H1 (cell line): Measurements from ENCODE around the gene STX2. TPM values are rescaled to one million over a fixed set of nuclear protein-coding genes. Genes with fewer than 3 reads are reported as not detected.

ENCODE experiments used
- CTCF ChIA-PET: fragments of 300-600 bp; sonication (Branson Sonifier 250); formaldehyde crosslinking; loops from one replicate; lab custom pipeline; 2021; ENCODE audit not compliant: partially characterized antibody; lab: Charles Lee
- POLR2A ChIA-PET: fragments of 300-600 bp; sonication (Branson Sonifier 250); formaldehyde crosslinking; loops from one replicate; lab custom pipeline; 2021; ENCODE audit warnings: inconsistent platforms; ENCODE audit not compliant: partially characterized antibody; lab: Charles Lee
- DNase-seq, 2 experiments: peaks; one replicate each; pipeline versions ENCODE4 v3.0.0 to v3.0.0-alpha.2; 2010 to 2022; ENCODE audit warnings: low spot score in 2 of 2, low read depth in 1 of 2, mixed read lengths in 1 of 2
- FAIRE-seq: peaks from 2 replicates; lab custom pipeline; 2011; peaks lifted over from hg19 to GRCh38; lab: Jason Lieb, UNC
- H2AFZ ChIP-seq: 2 replicates; pipeline ENCODE4 v1.8.1; 2012; ENCODE audit warnings: low read length, inconsistent platforms
- H2AK5ac ChIP-seq: 2 replicates; pipeline ENCODE4 v1.6.1; 2013; ENCODE audit warnings: low read depth, low read length
- H2BK120ac ChIP-seq: replicated peaks from 2 replicates; pipeline ENCODE3; 2013; ENCODE audit warnings: low read depth, low read length, inconsistent platforms
- H2BK12ac ChIP-seq: 2 replicates; pipeline ENCODE4 v1.6.1; 2013; ENCODE audit warnings: low read depth, low read length
- H2BK15ac ChIP-seq: 2 replicates; pipeline ENCODE4 v1.6.1; 2013; ENCODE audit warnings: low read length
- H2BK20ac ChIP-seq: 2 replicates; pipeline ENCODE4 v1.6.1; 2013; ENCODE audit warnings: low read length
- H2BK5ac ChIP-seq: 2 replicates; pipeline ENCODE4 v1.6.1; 2013; ENCODE audit warnings: low read depth, low read length
- H3K14ac ChIP-seq: 2 replicates; pipeline ENCODE4 v1.6.1; 2013; ENCODE audit warnings: inconsistent platforms; ENCODE audit not compliant: insufficient read length
- H3K18ac ChIP-seq: 2 replicates; pipeline ENCODE4 v1.6.1; 2013; ENCODE audit warnings: low read length; ENCODE audit errors: extremely low read depth
- H3K23ac ChIP-seq: 2 replicates; pipeline ENCODE4 v1.6.1; 2013; ENCODE audit warnings: inconsistent platforms; ENCODE audit not compliant: insufficient read length
- H3K23me2 ChIP-seq: 2 replicates; pipeline ENCODE4 v1.6.1; 2013; ENCODE audit warnings: low read depth, low read length
- H3K27ac ChIP-seq: 2 replicates; pipeline ENCODE4 v1.6.1; 2011; ENCODE audit warnings: low read depth, low read length, inconsistent platforms
- H3K27me3 ChIP-seq, 4 experiments: replicated peaks in 1 of 4; 1 replicate in 1 of 4; 2 replicates in 3 of 4; pipeline versions ENCODE4 v1.6.1 to v1.8.1; 2011 to 2013; ENCODE audit warnings: low read length in 3 of 4, mild to moderate bottlenecking in 3 of 4, inconsistent platforms in 2 of 4, mixed read lengths in 2 of 4, moderate library complexity in 1 of 4; ENCODE audit not compliant: control insufficient read depth in 3 of 4, insufficient read depth in 3 of 4; ENCODE audit errors: extremely low read depth in 1 of 4
- H3K36me3 ChIP-seq, 4 experiments: 2 replicates each; pipeline versions ENCODE4 v1.6.1 to v1.8.1; 2011 to 2013; ENCODE audit warnings: mild to moderate bottlenecking in 4 of 4, low read length in 3 of 4, moderate library complexity in 2 of 4, control low read depth in 1 of 4, inconsistent platforms in 1 of 4; ENCODE audit not compliant: insufficient read depth in 4 of 4, control insufficient read depth in 2 of 4
- H3K4ac ChIP-seq: replicated peaks from 2 replicates; pipeline ENCODE3; 2013; ENCODE audit warnings: low read length, low read depth, mixed read lengths, inconsistent platforms; ENCODE audit not compliant: insufficient read length
- H3K4me1 ChIP-seq, 4 experiments: replicated peaks in 1 of 4; 1 replicate in 1 of 4; 2 replicates in 3 of 4; pipeline versions ENCODE4 v1.6.1 to v1.8.1; 2011 to 2013; ENCODE audit warnings: low read length in 3 of 4, inconsistent platforms in 2 of 4, mixed read lengths in 1 of 4; ENCODE audit not compliant: insufficient read depth in 4 of 4, control insufficient read depth in 3 of 4
- H3K4me2 ChIP-seq, 2 experiments: 2 replicates each; pipeline versions ENCODE4 v1.6.1 to v1.8.1; 2011 to 2013; ENCODE audit warnings: low read depth in 2 of 2, low read length in 2 of 2, control low read depth in 1 of 2, inconsistent platforms in 1 of 2, mild to moderate bottlenecking in 1 of 2; ENCODE audit not compliant: insufficient read depth in 1 of 2
- H3K4me3 ChIP-seq, 4 experiments: fragments of 200-600, 300-600 bp in 1 of 4; sonication (generic), shearing (Covaris generic), sonication (Bioruptor Twin) in 1 of 4; 2 replicates each; pipeline versions ENCODE4 v1.5.1 to v1.8.1; 2011 to 2016; ENCODE audit warnings: low read length in 4 of 4, low read depth in 3 of 4, control low read depth in 2 of 4, inconsistent platforms in 2 of 4, mild to moderate bottlenecking in 2 of 4, mixed read lengths in 1 of 4, moderate library complexity in 1 of 4; ENCODE audit not compliant: insufficient read depth in 2 of 4; ENCODE audit errors: extremely low read depth in 1 of 4
- H3K56ac ChIP-seq: replicated peaks from 2 replicates; pipeline ENCODE3; 2013; ENCODE audit warnings: low read depth, mild to moderate bottlenecking, mixed read lengths, low read length, inconsistent platforms; ENCODE audit not compliant: insufficient read length
- H3K79me1 ChIP-seq: 2 replicates; pipeline ENCODE4 v1.6.1; 2013; ENCODE audit warnings: low read depth, low read length, control low read depth
- H3K79me2 ChIP-seq, 2 experiments: 2 replicates each; pipeline versions ENCODE4 v1.6.1 to v1.8.1; 2012 to 2013; ENCODE audit warnings: low read length in 2 of 2, mild to moderate bottlenecking in 2 of 2, inconsistent platforms in 1 of 2; ENCODE audit not compliant: insufficient read depth in 2 of 2, control insufficient read depth in 1 of 2
- H3K9ac ChIP-seq, 4 experiments: replicated peaks in 1 of 4; 1 replicate in 1 of 4; 2 replicates in 3 of 4; pipeline versions ENCODE4 v1.6.1 to v1.8.1; 2011 to 2013; ENCODE audit warnings: low read depth in 3 of 4, low read length in 3 of 4, control low read depth in 2 of 4, mild to moderate bottlenecking in 2 of 4, moderate library complexity in 2 of 4, inconsistent platforms in 1 of 4; ENCODE audit errors: extremely low read depth in 1 of 4
- H3K9me3 ChIP-seq, 2 experiments: 2 replicates each; pipeline versions ENCODE4 v1.6.1 to v1.8.1; 2012 to 2013; ENCODE audit warnings: mild to moderate bottlenecking in 2 of 2, moderate library complexity in 2 of 2, control low read depth in 1 of 2, inconsistent platforms in 1 of 2, low read depth in 1 of 2, low read length in 1 of 2, mixed read lengths in 1 of 2; ENCODE audit not compliant: insufficient read depth in 2 of 2
- H4K20me1 ChIP-seq, 2 experiments: replicated peaks in 1 of 2; 2 replicates each; pipeline versions ENCODE3 to v1.8.1; 2011 to 2013; ENCODE audit warnings: inconsistent platforms in 2 of 2, low read length in 2 of 2, mild to moderate bottlenecking in 1 of 2; ENCODE audit not compliant: insufficient read depth in 2 of 2, control insufficient read depth in 1 of 2
- H4K5ac ChIP-seq: 2 replicates; pipeline ENCODE4 v1.6.1; 2013; ENCODE audit warnings: low read length, low read depth, mixed read lengths, inconsistent platforms; ENCODE audit not compliant: insufficient read length
- H4K8ac ChIP-seq: 2 replicates; pipeline ENCODE4 v1.8.0; 2013; ENCODE audit warnings: mild to moderate bottlenecking, moderate library complexity, low read length, inconsistent platforms; ENCODE audit not compliant: insufficient read depth; ENCODE audit errors: extremely low read depth
- H4K91ac ChIP-seq: replicated peaks from 2 replicates; pipeline ENCODE3; 2013; ENCODE audit warnings: low read length, mixed read lengths, inconsistent platforms; ENCODE audit not compliant: insufficient read length
- CBX8 ChIP-seq: fragments of 300-800, 300-1000 bp; sonication (generic); IDR thresholded peaks from 2 replicates; pipeline ENCODE4 v1.7.1; 2016; ENCODE audit warnings: low read depth, low read length, borderline replicate concordance
- MAFK ChIP-seq: IDR thresholded peaks from 2 replicates; pipeline ENCODE4 v1.6.1; 2012; ENCODE audit warnings: low read depth, mild to moderate bottlenecking, improper control_type of control experiment, low read length
- NANOG ChIP-seq: IDR thresholded peaks from 2 replicates; pipeline ENCODE4 v1.6.1; 2011; ENCODE audit warnings: low read length, low read depth, mild to moderate bottlenecking, inconsistent platforms; ENCODE audit not compliant: insufficient read depth, poor library complexity, severe bottlenecking
- PHF8 ChIP-seq: fragments of 200-600 bp; sonication (generic); conservative IDR thresholded peaks from 2 replicates; pipeline ENCODE4 v1.7.1; 2012; ENCODE audit warnings: low read depth, mild to moderate bottlenecking, inconsistent platforms, low read length, moderate library complexity
- POLR2A ChIP-seq, 2 experiments: IDR thresholded peaks; 1 replicate in 1 of 2; 2 replicates in 1 of 2; pipeline ENCODE4 v1.6.1; 2011; ENCODE audit warnings: low read depth in 2 of 2, low read length in 2 of 2, mild to moderate bottlenecking in 2 of 2; ENCODE audit errors: control extremely low read depth in 1 of 2
- RBBP5 ChIP-seq: IDR thresholded peaks from 2 replicates; pipeline ENCODE4 v1.7.1; 2012; ENCODE audit warnings: low read depth, mild to moderate bottlenecking, inconsistent platforms, low read length, moderate library complexity, borderline replicate concordance
- SIN3A ChIP-seq, 2 experiments: IDR thresholded peaks in 1 of 2; conservative IDR thresholded peaks in 1 of 2; 2 replicates each; pipeline ENCODE4 v1.6.1; 2011 to 2012; ENCODE audit warnings: low read length in 2 of 2, improper control_type of control experiment in 1 of 2, low read depth in 1 of 2, mild to moderate bottlenecking in 1 of 2
- TAF7 ChIP-seq: optimal IDR thresholded peaks from 2 replicates; pipeline ENCODE3; 2011; ENCODE audit warnings: low read depth, mild to moderate bottlenecking, inconsistent platforms, low read length, moderate library complexity, borderline replicate concordance
- TEAD4 ChIP-seq: IDR thresholded peaks from 2 replicates; pipeline ENCODE4 v1.6.1; 2012; ENCODE audit warnings: low read depth, low read length, inconsistent platforms, mixed read lengths
- WGBS, 2 experiments: shearing (Covaris generic) in 1 of 2; methylation state at CpG; one replicate each; pipeline versions ENCODE4 v1.1.6 to v1.1.7; 2013 to 2015; ENCODE audit warnings: low lambda C conversion rate in 2 of 2, mixed read lengths in 2 of 2, inconsistent platforms in 1 of 2, low coverage in 1 of 2, missing lambda C conversion rate in 1 of 2; ENCODE audit not compliant: insufficient replicate concordance in 2 of 2, insufficient coverage in 1 of 2, insufficient read length in 1 of 2; ENCODE audit errors: extremely low coverage in 1 of 2, missing lambda C conversion rate in 1 of 2; 5-methylcytosine and 5-hydroxymethylcytosine counted together
- polyA plus RNA-seq, 7 experiments: library from polyadenylated mRNA; depleted of rRNA in 3 of 7; stranded (reverse) in 5 of 7; unstranded in 2 of 7; fragments of >200 nt in 5 of 7; fragments of 200-250 nt in 2 of 7; gene quantifications; 1 replicate in 5 of 7; 2 replicates in 1 of 7; 4 replicates in 1 of 7; pipeline versions ENCODE4 v1.2.1 to v1.2.3, GENCODE V29; 2011 to 2013; ENCODE audit warnings: missing spikeins in 2 of 7, mixed read lengths in 2 of 7
- total RNA-seq: library from RNA; stranded (reverse); fragmentation: NEBNext Ultra II Directional; extraction: Animal tissue kit (Norgen Biotek cat#: 25700); gene quantifications from 2 replicates; pipeline ENCODE4 v1.2.1, GENCODE V29; 2021
- TF ChIP-seq, protein P1 (sequence below), 3 experiments: IDR thresholded peaks; 1 replicate in 2 of 3; 2 replicates in 1 of 3; pipeline versions ENCODE4 v1.5.1 to v1.6.1; 2011; ENCODE audit warnings: low read length in 3 of 3, mild to moderate bottlenecking in 3 of 3, inconsistent platforms in 2 of 3, low read depth in 1 of 3, moderate library complexity in 1 of 3; ENCODE audit not compliant: insufficient read depth in 1 of 3; ENCODE audit errors: control extremely low read depth in 1 of 3

STX2 gene
- total and polyA plus RNA-seq, 2 of the 8 experiments (the other 6 are each of a cell fraction or from before 2014, with no cell fraction given), result 20.0 to 26.3 TPM

DNA sequence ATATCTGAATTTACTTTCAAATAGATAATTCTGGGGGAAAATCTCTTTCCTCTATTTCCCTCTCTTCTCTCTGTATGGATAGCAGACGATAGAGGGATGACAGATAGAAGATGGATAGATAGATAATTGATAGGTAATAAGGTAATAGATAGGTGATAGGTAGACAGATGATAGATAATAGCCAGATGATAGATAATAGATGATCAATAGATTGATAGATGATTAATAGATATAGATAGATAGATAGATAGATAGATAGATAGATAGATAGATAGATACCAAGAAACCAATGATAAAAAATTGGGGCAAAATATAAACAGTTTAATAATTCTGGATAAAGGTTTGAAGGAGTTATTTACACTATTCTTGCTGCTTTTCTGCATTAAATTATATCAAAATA, 96.3 kb downstream of the STX2 start:
- Histone ChIP-seq H3K27me3 (no peaks in the 10 kb centered on the region), H3K18ac (no peak overlapping the region), H3K27ac (no peak overlapping the region), H2BK12ac (no peak overlapping the region), H3K56ac (no peak overlapping the region), H3K9me3 (no peaks in the 10 kb centered on the region), H2BK120ac (no peak overlapping the region), H3K23ac (no peak overlapping the region), H2AFZ (no peak overlapping the region), H3K4me2 (no peak overlapping the region), H3K4ac (no peak overlapping the region), H4K20me1 (peaks cover 0 to 1% of the 10 kb centered on the region in 2 experiments), H4K91ac (no peak overlapping the region), H3K36me3 (no peaks in the 10 kb centered on the region), H2BK5ac (no peak overlapping the region), H3K14ac (no peak overlapping the region), H4K5ac (no peak overlapping the region), H3K79me1 (no peaks in the 10 kb centered on the region), H4K8ac (no peak overlapping the region), H3K4me3 (no peak overlapping the region), H3K79me2 (no peaks in the 10 kb centered on the region), H3K4me1 (no peaks in the 10 kb centered on the region), H3K23me2 (no peaks in the 10 kb centered on the region), H2AK5ac (no peak overlapping the region), H2BK15ac (no peak overlapping the region), H3K9ac (no peak overlapping the region), H2BK20ac (no peak overlapping the region)
- DNase-seq (no peak), FAIRE-seq (no peak)
- POLR2A ChIA-PET, result no interaction called here
- TF ChIP-seq SIN3A (conservative IDR thresholded peaks at IDR 0.05 in 1 of 2, IDR thresholded peaks at IDR 0.05 in 1 of 2; ENCODE audit: low read depth in 1 of 2, low read length in 2 of 2) (no peak), POLR2A (IDR thresholded peaks at IDR 0.05; ENCODE audit: control extremely low read depth in 1 of 2, low read depth in 2 of 2, low read length in 2 of 2) (no peak), TEAD4 (no peak), TAF7 (no peak), RBBP5 (no peak), CBX8 (no peak), MAFK (no peak), NANOG (no peak), PHF8 (no peak)
- TF ChIP-seq, protein P1, sequence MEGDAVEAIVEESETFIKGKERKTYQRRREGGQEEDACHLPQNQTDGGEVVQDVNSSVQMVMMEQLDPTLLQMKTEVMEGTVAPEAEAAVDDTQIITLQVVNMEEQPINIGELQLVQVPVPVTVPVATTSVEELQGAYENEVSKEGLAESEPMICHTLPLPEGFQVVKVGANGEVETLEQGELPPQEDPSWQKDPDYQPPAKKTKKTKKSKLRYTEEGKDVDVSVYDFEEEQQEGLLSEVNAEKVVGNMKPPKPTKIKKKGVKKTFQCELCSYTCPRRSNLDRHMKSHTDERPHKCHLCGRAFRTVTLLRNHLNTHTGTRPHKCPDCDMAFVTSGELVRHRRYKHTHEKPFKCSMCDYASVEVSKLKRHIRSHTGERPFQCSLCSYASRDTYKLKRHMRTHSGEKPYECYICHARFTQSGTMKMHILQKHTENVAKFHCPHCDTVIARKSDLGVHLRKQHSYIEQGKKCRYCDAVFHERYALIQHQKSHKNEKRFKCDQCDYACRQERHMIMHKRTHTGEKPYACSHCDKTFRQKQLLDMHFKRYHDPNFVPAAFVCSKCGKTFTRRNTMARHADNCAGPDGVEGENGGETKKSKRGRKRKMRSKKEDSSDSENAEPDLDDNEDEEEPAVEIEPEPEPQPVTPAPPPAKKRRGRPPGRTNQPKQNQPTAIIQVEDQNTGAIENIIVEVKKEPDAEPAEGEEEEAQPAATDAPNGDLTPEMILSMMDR (IDR thresholded peaks at IDR 0.05; ENCODE audit: control extremely low read depth in 1 of 3, insufficient read depth in 1 of 3, low read depth in 1 of 3, low read length in 3 of 3), result no peak
- 92% methylated on average over 1 of the region's 1 CpG; no CpG with 5 or more reads in 1 of the 2 experiments for WGBS, 2 experiments
- CTCF ChIA-PET, result no interaction called here
